SIG-M5 (cell line): Measurements from ENCODE around the gene USP20.
A peak's percentile ranks its signal among the peaks of the same experiment; 100 is the strongest.

Experiments
- DNase-seq: peaks from one replicate; lab custom pipeline; 2025; lab: John Stamatoyannopoulos, UW

USP20 gene

DNA sequence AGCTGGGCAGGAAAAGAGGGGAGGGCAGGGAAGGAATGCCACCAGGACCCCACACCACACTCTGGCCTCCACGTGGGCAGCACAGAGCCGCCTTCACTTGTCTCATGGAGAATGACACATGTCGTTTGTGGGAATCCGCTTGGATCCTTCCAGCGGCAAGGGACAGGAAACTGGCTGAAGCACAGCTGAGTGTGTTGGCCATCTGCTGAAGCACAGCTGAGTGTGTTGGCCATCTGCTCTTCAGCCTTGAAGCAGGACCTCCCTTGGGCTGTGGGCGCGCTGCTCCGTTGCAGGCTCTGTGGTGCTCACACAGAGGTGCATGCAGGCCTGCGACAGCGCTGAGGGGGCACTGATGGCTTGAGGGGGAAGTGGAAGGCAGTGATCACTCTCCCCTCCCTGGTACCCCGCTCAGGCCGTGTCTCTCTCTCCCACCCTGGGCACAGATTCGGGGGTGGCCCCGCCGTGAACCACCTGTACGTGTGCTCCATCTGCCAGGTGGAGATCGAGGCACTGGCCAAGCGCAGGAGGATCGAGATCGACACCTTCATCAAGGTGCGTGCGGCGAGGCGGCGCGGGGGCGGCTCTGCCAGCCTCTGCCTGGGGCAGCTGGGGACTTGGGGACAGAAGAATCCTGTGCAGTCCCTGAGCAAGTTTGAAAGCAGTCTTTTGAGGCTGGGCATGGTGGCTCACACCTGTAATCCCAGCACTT, 40.6 kb downstream of the USP20 start:
- no peak for DNase-seq

DNA sequence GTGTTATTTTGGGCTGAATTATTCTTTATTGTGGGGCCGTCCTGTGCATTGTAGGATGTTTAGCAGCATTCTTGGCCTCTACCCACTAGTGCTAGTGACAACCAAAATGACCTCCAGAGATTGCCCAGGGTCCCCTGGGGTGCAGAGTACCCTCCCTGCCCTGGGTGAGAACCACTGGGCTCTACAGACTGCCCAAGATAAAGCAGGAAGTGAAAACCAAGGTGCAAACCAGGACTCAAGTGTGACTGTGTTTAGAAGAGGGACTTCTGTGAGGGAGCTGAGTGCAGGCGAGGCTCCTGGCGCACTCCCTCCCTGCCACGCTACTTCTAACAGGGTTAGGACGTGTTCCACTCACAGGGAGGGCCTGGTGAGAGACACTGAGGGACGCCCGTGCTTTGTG, 41.6 kb downstream of the USP20 start:
- DNase-seq, result no peak

DNA sequence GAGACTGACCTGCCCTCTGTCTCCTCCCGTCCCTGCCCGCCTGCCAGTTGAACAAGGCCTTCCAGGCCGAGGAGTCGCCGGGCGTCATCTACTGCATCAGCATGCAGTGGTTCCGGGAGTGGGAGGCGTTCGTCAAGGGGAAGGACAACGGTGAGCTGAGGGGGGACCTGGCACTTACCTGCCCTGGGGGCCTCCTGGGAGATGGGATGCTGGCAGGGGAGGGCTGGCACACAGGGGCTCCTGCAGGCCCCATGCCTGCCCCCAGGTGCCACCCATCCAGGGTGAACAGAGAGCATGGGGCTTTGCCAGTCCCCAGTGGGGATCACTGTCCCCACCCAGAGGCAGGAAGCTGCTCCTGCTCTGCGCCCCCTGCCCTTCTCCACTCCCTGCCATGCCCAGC, 43.0 kb downstream of the USP20 start:
- no peak for DNase-seq

DNA sequence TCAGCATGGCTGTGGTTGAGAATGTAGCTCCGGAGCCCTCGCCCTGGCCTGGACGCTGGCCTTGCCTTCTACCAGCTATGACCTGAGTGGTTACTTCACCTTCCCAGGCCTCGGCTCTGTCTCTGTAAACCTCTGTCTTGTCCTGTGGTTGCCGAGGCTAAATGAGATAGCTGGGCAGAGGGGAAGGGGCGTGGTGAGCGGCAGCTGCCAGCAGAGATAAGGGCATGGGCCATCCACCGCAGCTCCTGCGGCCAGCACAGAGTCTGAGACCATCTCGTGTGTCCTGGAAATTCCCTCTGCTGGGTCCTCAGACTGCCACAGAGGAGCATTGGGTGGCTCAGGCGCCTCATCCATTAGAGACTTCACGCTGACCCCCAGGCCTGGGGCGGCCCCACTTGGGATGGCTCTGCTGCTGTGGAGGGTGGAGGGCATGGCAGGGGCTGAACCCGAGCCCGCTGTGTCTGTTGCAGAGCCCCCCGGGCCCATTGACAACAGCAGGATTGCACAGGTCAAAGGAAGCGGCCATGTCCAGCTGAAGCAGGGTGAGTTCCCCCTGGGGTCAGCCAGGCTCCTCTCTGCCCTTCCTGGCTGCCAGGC, 43.9 kb downstream of the USP20 start:
- no peak for DNase-seq

GRCh38 chr9:129879991-129880653, 44.9 kb downstream of the USP20 start:
- DNase-seq, result no peak

GRCh38 chr9:129880654-129881546, 45.6 kb downstream of the USP20 start:
- DNase-seq, result no peak

- DNase-seq, result no peak
Measured at GRCh38 chr9:129881547-129882324, 46.5 kb downstream of the USP20 start.

GRCh38 chr9:129884220-129885017, 49.2 kb downstream of the USP20 start:
- DNase-seq, result peak; percentile 59

DNA sequence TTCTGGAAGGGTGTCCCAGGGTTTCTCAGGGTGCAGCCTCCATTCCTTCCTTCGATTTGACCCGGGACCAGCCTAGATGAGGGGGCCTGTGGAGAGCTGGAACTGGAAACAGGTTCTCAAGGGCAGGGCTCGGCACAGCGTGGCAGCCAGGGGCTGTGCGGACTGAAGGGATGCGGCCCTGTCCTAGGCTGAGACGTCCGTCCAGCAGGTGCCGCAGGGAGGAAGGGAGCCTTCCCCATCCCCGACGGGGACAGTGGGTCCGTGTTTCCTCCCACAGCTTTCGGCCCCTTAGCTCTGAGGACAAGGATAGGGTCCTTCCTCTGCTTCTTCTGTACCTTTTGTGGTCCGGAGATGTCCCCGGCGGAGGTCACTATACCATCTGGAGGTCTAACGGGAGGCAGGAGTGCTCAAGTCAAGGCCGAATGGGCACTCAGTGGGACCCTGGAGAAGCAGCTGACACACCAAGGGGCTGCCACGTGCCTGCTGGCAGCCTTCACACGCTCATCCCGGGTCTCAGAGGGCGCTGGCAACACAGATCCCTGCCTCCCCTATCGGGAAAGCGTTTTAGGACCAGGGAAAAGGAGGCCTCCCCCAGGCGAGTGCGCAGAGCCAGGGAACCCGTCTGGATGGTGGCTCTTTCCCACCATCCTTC, 49.9 kb downstream of the USP20 start:
- DNase-seq, result no peak

DNA sequence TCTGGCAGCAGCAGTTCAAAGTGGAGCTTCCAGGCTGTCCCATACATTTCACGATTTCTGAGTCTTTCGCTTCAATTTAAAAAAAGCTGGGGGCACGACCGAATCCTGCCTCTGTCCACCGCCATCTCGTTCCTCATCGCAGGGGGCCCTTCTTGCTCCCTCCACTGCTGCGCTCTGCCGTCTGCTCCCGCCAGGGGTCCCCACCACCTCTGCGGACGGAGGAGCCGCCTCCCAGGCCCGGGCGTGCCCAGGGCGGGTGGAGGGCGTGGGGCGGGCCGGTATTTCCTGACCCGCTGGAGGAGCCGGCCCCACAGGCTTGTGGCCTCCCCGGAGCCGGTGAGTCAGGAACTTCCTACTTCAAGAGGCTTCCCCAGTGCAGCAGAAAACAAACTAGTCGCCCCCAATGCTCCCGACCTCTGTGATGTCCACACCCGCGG, 50.4 kb downstream of the USP20 start:
- peak; percentile 66 for DNase-seq

- no peak for DNase-seq
Measured at GRCh38 chr9:129886226-129887174, 51.2 kb downstream of the USP20 start.

DNA sequence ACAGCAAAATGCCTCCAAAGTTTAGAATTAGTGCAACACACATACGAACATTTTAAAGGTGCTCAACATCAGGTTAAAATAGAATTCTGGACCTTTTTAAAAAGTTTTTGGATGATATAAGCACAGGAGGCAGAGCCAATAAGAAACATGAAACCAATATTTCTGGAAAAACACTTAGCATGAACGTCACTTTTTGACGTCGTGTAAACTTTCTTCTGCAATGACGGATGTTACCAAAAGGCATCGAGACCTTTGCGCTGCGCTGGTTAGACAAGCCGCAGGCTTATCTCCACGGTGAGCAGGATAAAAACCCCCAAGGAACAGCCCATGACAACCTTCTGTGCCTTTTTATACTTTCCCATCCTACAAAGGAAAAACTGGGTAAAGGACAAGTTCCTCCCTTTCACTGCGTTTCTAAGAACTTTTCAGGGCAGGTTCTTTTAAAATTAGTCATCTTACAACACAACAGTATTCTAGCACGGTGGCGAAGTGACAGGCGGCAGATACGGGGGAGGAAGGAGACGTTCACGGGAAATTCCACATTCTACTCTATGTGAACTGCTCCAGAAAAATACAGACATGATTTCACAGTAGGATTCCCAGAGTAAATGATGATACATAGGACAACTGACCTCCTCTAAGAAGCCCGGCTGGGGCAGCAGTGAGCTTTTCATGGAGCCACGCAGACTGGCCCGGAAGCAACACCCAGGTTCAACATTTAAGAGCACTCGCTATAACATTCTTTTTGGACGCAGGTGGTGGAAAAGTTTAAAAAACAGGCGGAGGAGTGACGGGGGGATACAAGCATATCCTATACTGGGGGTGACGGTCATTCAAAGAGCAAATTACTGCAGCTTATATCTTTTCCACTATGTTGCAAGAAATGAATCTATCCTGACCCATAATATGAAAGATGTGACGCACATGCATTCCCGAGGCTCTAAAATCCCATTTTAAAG, 52.4 kb downstream of the USP20 start:
- no peak for DNase-seq

DNA sequence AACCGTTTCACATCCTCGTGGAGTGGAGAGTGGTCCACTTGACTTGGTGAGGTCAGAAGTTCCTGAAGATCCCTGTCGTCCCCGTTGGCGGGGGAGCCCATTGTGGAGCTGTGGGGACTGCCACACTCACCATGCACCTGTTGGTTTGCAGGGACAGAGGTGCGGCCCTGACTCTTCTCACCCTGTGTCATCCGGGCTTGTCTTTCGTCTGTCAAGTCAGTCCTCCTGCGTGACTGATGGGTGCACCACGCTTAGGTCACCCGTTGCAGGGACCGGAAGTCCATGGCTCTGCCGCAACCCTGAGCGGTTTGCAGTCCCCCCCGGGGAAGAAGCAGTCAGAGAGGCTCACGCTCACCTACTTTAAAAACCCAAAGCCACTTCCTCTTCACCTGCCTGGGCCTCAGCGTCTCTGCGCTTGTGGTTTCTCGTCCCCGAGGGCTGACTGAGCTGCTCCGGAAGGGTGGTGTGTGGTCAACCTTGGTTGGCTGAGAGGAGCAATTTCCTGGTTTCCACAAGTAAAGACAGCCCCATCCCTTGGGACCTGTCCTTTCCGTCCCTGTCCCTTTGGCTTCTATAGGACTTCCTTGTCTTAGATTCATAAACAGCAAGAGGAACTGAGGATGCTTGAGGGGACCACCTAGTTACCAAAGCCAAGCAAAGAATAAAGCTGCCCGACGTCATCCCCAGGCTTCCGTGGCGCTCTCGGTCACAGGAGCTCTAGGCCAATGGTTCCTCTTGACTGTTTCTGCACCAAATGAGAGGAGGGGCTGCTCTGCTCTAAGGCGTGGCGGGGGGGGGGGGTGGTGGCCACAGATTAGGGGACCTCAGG, 53.2 kb downstream of the USP20 start:
- DNase-seq, result peak; percentile 83

DNA sequence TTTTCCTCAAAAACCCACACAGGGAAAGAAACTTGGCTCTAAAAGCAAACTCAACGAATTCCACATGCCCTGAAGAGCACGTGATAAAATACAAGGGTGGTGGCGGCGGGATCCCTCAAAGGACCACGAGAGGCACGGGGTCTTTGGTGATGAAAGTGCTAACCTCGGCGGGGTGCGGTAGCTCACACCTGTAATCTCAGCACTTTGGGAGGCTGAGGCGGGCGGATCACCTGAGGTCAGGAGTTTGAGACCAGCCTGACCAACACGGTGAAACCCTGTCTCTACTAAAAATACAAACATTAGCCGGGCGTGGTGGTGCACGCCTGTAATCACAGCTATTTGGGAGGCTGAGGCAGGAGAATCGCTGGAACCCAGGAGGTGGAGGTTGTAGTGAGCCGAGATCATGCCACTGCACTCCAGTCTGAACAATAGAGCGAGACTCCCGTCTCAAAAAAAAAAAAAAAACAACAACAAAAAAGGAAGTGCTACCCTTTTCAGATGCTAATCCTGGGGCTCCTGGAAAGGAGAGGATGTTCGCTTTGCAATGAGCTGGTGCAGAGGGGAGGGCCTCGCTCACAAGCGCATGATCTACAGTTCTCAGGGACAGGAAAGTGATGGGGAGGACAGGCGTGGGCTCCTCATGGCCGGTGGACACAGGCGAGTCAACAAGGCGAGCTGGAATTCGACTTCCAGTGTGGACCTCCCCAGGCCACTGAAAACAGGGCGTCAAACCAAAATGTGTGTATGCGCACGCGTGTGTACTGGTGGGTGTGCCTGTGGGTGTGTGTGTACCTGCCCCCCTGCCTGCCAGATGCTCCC, 54.1 kb downstream of the USP20 start:
- no peak for DNase-seq

DNA sequence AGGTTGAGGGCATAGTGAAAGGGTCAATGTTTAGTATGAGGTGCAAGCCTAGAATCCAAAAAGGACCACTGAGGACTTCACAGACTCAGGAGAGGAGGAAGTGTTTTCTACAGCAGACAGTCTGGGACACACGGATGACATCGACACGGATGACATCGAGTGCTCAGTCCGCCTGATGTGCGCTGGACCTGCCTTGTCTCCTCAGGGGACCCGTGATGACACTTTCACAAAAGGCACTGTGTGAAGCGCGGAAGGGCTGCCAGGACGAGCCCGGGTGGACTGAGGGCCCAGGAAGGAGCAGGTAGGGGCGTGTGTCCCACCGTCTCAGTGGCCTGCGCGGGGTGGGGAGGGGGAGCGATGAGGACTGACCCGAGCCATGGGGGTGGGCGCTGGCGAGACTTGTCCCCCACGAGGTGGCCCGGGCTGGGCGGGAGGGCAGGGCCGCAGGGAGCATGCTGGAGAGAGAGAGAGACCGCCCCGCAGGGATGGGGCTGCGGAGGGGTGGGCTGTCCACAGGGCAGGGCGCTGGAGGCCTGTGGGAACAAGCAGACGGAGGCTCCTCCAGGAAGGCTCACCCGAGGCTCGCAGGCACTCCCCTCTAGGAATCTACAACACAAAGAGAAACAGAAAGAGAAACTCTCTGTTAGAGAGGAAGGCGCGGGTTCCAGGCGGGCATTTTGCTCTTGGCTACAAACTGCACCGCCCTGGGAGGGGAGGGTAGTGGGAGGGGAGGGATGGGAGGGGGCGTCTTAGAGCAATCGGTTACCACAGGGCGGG, 54.9 kb downstream of the USP20 start:
- DNase-seq, result no peak
